ENCODE data around the gene IFI16. TPM values are rescaled to one million over a fixed set of nuclear protein-coding genes. Genes with fewer than 3 reads are reported as not detected.

The IFI16 gene
- total RNA-seq, 1 donor from 2014 or later: 101 TPM

DNA sequence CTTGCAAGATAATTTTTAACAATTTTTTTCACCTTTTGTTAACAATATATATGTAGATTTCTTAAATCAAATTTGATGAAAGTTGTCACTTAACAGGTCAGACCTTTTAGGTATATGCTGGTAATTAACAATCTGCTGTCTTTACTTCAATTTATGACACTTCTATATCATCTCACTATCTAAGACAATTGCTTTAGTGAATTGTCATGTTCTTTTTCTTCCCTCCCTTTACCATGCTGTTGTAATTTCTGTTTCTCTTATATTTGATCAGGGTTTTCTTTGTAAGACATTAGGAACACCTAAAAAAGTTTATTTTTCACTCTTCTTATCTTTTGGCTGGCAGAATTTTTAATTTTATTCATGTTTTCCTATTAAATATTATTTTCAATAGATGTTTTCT is 2.0 kb downstream of the IFI16 start:
- H3K4me1 ChIP-seq: peaks cover 70% of the 10 kb centered on the region
- peak overlapping the region; percentile 85 for H3K27ac ChIP-seq
- intact Hi-C loops (cut with DNase I): no loop called here
- peaks cover 0 to 20% of the 10 kb centered on the region in 2 donors for H3K36me3 ChIP-seq
- H3K27me3 ChIP-seq: no peaks in the 10 kb centered on the region
- peak overlapping the region; percentile 41 to 58 for H3K4me3 ChIP-seq
- no peak for DNase-seq (ENCODE audit: extremely low spot score in 2 of 2)
- TF ChIP-seq POLR2AphosphoS5 (IDR thresholded peaks at IDR 0.05; ENCODE audit: insufficient read depth in 1 of 2, low read depth in 1 of 2) (no peak), POLR2A (IDR thresholded peaks at IDR 0.05) (no peak)
- H3K9me3 ChIP-seq: no peaks in the 10 kb centered on the region

DNA sequence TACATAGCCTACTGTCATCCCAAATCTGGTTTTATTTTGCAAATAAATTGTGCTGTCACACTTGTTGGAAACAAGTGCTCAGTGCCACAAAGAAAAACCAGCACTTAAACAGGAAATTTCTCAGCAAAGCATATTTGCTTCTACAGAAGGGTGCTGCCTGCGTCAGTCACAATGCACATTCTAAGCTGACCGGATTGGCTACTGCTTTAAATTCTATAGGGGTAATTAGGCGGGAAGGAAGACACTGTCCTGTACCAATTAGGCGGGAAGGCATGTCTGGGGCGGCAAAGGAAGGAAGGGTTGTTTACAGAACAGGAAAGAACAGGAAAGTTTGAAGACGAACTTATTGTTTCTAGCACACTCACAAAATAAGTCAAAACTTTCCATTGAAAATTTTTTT is 2.8 kb downstream of the IFI16 start:
- Histone ChIP-seq H3K4me1 (peaks cover 74% of the 10 kb centered on the region), H3K4me3 (peak overlapping the region; percentile 41 to 58), H3K27ac (peak overlapping the region; percentile 85), H3K9me3 (no peaks in the 10 kb centered on the region), H3K27me3 (no peaks in the 10 kb centered on the region), H3K36me3 (peaks cover 0 to 26% of the 10 kb centered on the region in 2 donors)
- peak in 1 of 2 donors; percentile 30 for TF ChIP-seq POLR2A (IDR thresholded peaks at IDR 0.05)
- peak in 1 of 2 donors; percentile 74 for TF ChIP-seq POLR2AphosphoS5 (IDR thresholded peaks at IDR 0.05; ENCODE audit: insufficient read depth in 1 of 2, low read depth in 1 of 2)
- TF ChIP-seq, protein P1, sequence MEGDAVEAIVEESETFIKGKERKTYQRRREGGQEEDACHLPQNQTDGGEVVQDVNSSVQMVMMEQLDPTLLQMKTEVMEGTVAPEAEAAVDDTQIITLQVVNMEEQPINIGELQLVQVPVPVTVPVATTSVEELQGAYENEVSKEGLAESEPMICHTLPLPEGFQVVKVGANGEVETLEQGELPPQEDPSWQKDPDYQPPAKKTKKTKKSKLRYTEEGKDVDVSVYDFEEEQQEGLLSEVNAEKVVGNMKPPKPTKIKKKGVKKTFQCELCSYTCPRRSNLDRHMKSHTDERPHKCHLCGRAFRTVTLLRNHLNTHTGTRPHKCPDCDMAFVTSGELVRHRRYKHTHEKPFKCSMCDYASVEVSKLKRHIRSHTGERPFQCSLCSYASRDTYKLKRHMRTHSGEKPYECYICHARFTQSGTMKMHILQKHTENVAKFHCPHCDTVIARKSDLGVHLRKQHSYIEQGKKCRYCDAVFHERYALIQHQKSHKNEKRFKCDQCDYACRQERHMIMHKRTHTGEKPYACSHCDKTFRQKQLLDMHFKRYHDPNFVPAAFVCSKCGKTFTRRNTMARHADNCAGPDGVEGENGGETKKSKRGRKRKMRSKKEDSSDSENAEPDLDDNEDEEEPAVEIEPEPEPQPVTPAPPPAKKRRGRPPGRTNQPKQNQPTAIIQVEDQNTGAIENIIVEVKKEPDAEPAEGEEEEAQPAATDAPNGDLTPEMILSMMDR (IDR thresholded peaks at IDR 0.05): no peak
- no peak for DNase-seq (ENCODE audit: extremely low spot score in 2 of 2)
- intact Hi-C loops (cut with DNase I): no loop called here

DNA sequence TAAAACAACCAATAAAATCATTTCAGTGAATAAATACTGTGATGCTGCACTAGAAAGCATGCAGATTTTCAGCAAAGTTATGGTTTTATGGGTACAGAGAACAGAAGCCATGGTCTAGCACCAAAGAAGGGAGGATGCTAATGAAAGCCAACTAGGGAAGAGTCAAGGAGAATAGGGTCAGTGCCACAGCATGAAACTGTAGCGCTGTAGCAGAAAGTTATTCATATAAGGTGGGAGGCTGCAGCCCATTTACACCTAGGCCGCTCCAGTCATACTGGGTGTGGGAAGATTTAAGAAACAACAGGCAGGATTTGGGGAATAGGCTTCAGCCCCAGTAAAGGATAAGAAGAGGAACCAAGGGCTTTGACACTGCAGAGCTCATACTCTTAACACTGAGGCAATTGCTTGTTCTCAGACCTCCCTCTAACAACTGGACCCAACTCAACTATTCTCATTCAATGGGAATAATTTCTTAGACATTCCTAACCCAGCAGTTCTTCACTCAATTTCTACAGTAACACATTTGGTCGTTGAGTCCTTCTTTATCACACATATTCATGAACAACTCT is 4.4 kb downstream of the IFI16 start:
- DNase-seq (ENCODE audit: extremely low spot score in 2 of 2): no peak
- TF ChIP-seq, protein P1 (IDR thresholded peaks at IDR 0.05): no peak
- TF ChIP-seq POLR2A (IDR thresholded peaks at IDR 0.05): no peak
- TF ChIP-seq POLR2AphosphoS5 (IDR thresholded peaks at IDR 0.05; ENCODE audit: insufficient read depth in 1 of 2, low read depth in 1 of 2): no peak
- Histone ChIP-seq H3K9me3 (no peaks in the 10 kb centered on the region), H3K36me3 (peaks cover 0 to 41% of the 10 kb centered on the region in 2 donors), H3K4me3 (no peak overlapping the region), H3K27ac (peak overlapping the region; percentile 85), H3K4me1 (peaks cover 80% of the 10 kb centered on the region), H3K27me3 (no peaks in the 10 kb centered on the region)
- intact Hi-C loops (cut with DNase I): no loop called here

DNA sequence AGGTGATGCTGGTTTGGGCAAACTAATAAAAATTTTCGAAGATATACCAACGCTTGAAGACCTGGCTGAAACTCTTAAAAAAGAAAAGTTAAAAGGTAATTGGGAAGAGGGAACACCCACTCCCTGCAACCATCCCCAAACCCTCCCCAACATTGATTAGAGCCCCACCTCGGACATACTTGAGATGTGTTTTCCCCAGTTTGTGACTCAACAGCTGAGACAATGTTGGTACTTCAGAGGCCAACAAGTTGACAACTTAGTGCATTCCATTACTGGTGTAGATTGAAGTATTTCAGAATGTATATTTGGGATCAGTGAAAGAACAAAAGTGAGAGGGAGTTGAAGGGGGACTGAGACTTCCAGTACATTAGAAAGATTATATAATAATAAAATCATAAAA is 5.1 kb downstream of the IFI16 start:
- peaks cover 0 to 48% of the 10 kb centered on the region in 2 donors for H3K36me3 ChIP-seq

DNA sequence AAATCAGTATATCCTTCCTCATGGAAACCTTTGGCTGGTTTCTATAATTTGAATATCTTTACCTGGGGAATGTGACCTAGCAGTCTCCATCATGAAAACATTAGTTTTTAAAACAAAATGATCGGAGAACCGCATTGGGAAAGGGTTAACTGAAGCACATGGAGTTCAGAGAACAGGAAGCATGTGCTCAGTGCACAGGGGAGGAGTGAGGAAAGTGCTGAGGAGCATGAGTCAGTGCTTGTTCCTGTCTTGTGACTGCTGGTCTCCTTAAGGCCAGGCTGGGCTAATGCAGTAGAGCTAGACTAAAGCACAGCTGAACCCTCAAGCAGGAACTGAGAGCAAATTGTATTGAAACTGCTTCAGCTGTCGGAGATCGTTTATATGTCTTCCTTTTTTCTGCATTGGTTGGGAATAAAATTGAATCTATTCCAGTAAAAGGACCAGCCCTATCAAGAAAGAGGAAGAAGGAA is 5.8 kb downstream of the IFI16 start:
- H3K27me3 ChIP-seq: no peaks in the 10 kb centered on the region
- H3K36me3 ChIP-seq: peaks cover 0 to 53% of the 10 kb centered on the region in 2 donors
- TF ChIP-seq POLR2AphosphoS5 (IDR thresholded peaks at IDR 0.05; ENCODE audit: insufficient read depth in 1 of 2, low read depth in 1 of 2) (peak in 1 of 2 donors; percentile 97), POLR2A (IDR thresholded peaks at IDR 0.05) (no peak)
- intact Hi-C loops (cut with DNase I): no loop called here
- H3K9me3 ChIP-seq: no peaks in the 10 kb centered on the region
- H3K27ac ChIP-seq: peak overlapping the region; percentile 78
- H3K4me3 ChIP-seq: peak overlapping the region; percentile 7 to 18
- peaks cover 84% of the 10 kb centered on the region for H3K4me1 ChIP-seq
- no peak for DNase-seq (ENCODE audit: extremely low spot score in 2 of 2)

More for the DNA sequence above, 5.1 kb downstream of the IFI16 start:
- Histone ChIP-seq H3K4me1 (peaks cover 84% of the 10 kb centered on the region), H3K9me3 (no peaks in the 10 kb centered on the region), H3K27me3 (no peaks in the 10 kb centered on the region), H3K27ac (peak overlapping the region; percentile 78), H3K4me3 (peak overlapping the region in 1 of 2 donors; percentile 7)
- DNase-seq (ENCODE audit: extremely low spot score in 2 of 2): no peak
- TF ChIP-seq, protein P1 (IDR thresholded peaks at IDR 0.05): no peak
- TF ChIP-seq POLR2A (IDR thresholded peaks at IDR 0.05) (no peak), POLR2AphosphoS5 (IDR thresholded peaks at IDR 0.05; ENCODE audit: insufficient read depth in 1 of 2, low read depth in 1 of 2) (no peak)
- intact Hi-C loops (cut with DNase I): no loop called here

DNA sequence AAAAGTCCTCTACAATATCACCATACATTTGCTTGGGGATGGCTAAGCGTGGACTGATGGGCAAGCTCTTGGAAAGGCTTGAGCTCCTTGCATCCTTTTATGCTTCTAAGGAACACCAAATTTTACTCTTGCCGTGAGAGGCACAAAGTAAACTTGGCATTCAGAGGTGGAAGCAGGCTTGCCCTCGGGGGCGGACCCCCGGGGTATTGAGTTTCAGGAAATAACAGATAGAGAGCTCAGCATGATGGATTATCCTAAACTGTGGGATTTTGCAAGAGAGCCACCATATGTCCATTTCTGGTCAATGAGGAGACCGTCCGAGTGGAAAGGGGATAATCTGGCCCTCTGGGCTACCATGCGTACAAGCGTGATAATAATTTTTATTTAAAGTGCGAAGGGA is 14.0 kb downstream of the IFI16 start:
- TF ChIP-seq POLR2AphosphoS5 (IDR thresholded peaks at IDR 0.05; ENCODE audit: insufficient read depth in 1 of 2, low read depth in 1 of 2): no peak
- TF ChIP-seq, protein P1 (IDR thresholded peaks at IDR 0.05): no peak
- Histone ChIP-seq H3K36me3 (peaks cover 0 to 37% of the 10 kb centered on the region in 2 donors), H3K27ac (no peak overlapping the region), H3K9me3 (no peaks in the 10 kb centered on the region), H3K4me3 (no peak overlapping the region), H3K4me1 (peaks cover 49% of the 10 kb centered on the region), H3K27me3 (no peaks in the 10 kb centered on the region)
- DNase-seq (ENCODE audit: extremely low spot score in 2 of 2): no peak
- intact Hi-C loops (cut with DNase I): no loop called here

All from vagina (tissue), 2 donors.